Keratinocyte (primary cell): ENCODE data around the gene CHID1. TPM values are rescaled to one million over a fixed set of nuclear protein-coding genes. Genes with fewer than 3 reads are reported as not detected.

ENCODE experiments used
- DNase-seq: peaks from one replicate; pipeline ENCODE4 v3.0.0-alpha.2; 2011; ENCODE audit warnings: low read depth, missing footprints, low spot score
- FAIRE-seq: peaks from 2 replicates; lab custom pipeline; 2011; peaks lifted over from hg19 to GRCh38; lab: Jason Lieb, UNC
- H2AFZ ChIP-seq: 2 replicates; pipeline ENCODE4 v1.6.0; 2012; ENCODE audit warnings: low read length, control low read depth, inconsistent platforms; ENCODE audit not compliant: control insufficient read depth
- H3K27ac ChIP-seq: 2 replicates; pipeline ENCODE4 v1.5.1; 2011; ENCODE audit warnings: low read length; ENCODE audit not compliant: control insufficient read depth, insufficient read depth
- H3K27me3 ChIP-seq: 3 replicates; pipeline ENCODE4 v1.6.0; 2011; ENCODE audit warnings: low read length; ENCODE audit not compliant: control insufficient read depth, insufficient read depth; ENCODE audit errors: extremely low read depth
- H3K36me3 ChIP-seq, 2 experiments: 2 replicates in 1 of 2; 3 replicates in 1 of 2; pipeline ENCODE4 v1.5.1; 2011; ENCODE audit warnings: low read length in 2 of 2, mild to moderate bottlenecking in 1 of 2; ENCODE audit not compliant: control insufficient read depth in 2 of 2, insufficient read depth in 2 of 2; ENCODE audit errors: extremely low read depth in 1 of 2
- H3K4me1 ChIP-seq: 3 replicates; pipeline ENCODE4 v1.5.1; 2011; ENCODE audit warnings: low read length; ENCODE audit not compliant: control insufficient read depth, insufficient read depth; ENCODE audit errors: extremely low read depth
- H3K4me2 ChIP-seq: 3 replicates; pipeline ENCODE4 v1.6.0; 2011; ENCODE audit warnings: low read depth, low read length; ENCODE audit not compliant: control insufficient read depth, insufficient read depth; ENCODE audit errors: extremely low read depth
- H3K4me3 ChIP-seq, 3 experiments: fragments of 200-600 bp in 1 of 3; sonication (generic) in 1 of 3; 2 replicates in 2 of 3; 3 replicates in 1 of 3; pipeline ENCODE4 v1.5.1; 2011 to 2016; ENCODE audit warnings: low read length in 3 of 3, mild to moderate bottlenecking in 3 of 3, control low read depth in 2 of 3, inconsistent platforms in 1 of 3, low read depth in 1 of 3, mixed read lengths in 1 of 3, mixed run types in 1 of 3, moderate library complexity in 1 of 3; ENCODE audit not compliant: control insufficient read depth in 2 of 3, insufficient read depth in 2 of 3; ENCODE audit errors: extremely low read depth in 1 of 3
- H3K79me2 ChIP-seq: 2 replicates; pipeline ENCODE4 v1.6.0; 2012; ENCODE audit warnings: low read length; ENCODE audit not compliant: control insufficient read depth, insufficient read depth
- H3K9ac ChIP-seq: 3 replicates; pipeline ENCODE4 v1.6.0; 2011; ENCODE audit warnings: low read length; ENCODE audit not compliant: control insufficient read depth, insufficient read depth; ENCODE audit errors: extremely low read depth
- H3K9me1 ChIP-seq: 3 replicates; pipeline ENCODE4 v1.6.0; 2011; ENCODE audit warnings: low read length; ENCODE audit not compliant: control insufficient read depth, insufficient read depth; ENCODE audit errors: extremely low read depth
- H3K9me3 ChIP-seq: 2 replicates; pipeline ENCODE4 v1.5.1; 2012; ENCODE audit warnings: low read depth, low read length; ENCODE audit not compliant: control insufficient read depth
- H4K20me1 ChIP-seq: 3 replicates; pipeline ENCODE4 v1.6.0; 2011; ENCODE audit warnings: low read length; ENCODE audit not compliant: control insufficient read depth, insufficient read depth; ENCODE audit errors: extremely low read depth
- EZH2 ChIP-seq: IDR thresholded peaks from one replicate; pipeline ENCODE4 v1.6.1; 2012; ENCODE audit warnings: inconsistent platforms, mild to moderate bottlenecking, low read length, moderate library complexity
- dilution Hi-C: fragments of 300-500 bp; cut with MboI; formaldehyde crosslinking; loops from one replicate; pipeline ENCODE4 v1.7.0; 2020; ENCODE audit warnings: low sequenced_read_pairs; ENCODE audit not compliant: extremely low pct_ligation_motif_present
- polyA plus RNA-seq, 5 experiments: library from polyadenylated mRNA; depleted of rRNA in 3 of 5; stranded (reverse) in 3 of 5; stranded (forward) in 1 of 5; unstranded in 1 of 5; fragments of >200 nt; gene quantifications; 1 replicate in 1 of 5; 2 replicates in 3 of 5; 3 replicates in 1 of 5; pipeline versions ENCODE4 v1.2.1 to v1.2.3, GENCODE V29; 2011 to 2012; ENCODE audit warnings: missing spikeins in 2 of 5, low read depth in 1 of 5, low replicate concordance in 1 of 5
- TF ChIP-seq, protein P1 (sequence below), 3 experiments: IDR thresholded peaks in 1 of 3; conservative IDR thresholded peaks in 1 of 3; optimal IDR thresholded peaks in 1 of 3; 2 replicates in 2 of 3; 3 replicates in 1 of 3; pipeline versions ENCODE3 to v1.5.1; 2011; ENCODE audit warnings: low read length in 3 of 3, mild to moderate bottlenecking in 3 of 3, moderate library complexity in 2 of 3, control low read depth in 1 of 3, inconsistent platforms in 1 of 3; ENCODE audit not compliant: insufficient read depth in 2 of 3; ENCODE audit errors: extremely low read depth in 1 of 3

The CHID1 gene
- polyA plus RNA-seq, 1 donor (not counting 4 experiments of a cell fraction or from before 2014, with no cell fraction given) = 23.0 TPM

DNA sequence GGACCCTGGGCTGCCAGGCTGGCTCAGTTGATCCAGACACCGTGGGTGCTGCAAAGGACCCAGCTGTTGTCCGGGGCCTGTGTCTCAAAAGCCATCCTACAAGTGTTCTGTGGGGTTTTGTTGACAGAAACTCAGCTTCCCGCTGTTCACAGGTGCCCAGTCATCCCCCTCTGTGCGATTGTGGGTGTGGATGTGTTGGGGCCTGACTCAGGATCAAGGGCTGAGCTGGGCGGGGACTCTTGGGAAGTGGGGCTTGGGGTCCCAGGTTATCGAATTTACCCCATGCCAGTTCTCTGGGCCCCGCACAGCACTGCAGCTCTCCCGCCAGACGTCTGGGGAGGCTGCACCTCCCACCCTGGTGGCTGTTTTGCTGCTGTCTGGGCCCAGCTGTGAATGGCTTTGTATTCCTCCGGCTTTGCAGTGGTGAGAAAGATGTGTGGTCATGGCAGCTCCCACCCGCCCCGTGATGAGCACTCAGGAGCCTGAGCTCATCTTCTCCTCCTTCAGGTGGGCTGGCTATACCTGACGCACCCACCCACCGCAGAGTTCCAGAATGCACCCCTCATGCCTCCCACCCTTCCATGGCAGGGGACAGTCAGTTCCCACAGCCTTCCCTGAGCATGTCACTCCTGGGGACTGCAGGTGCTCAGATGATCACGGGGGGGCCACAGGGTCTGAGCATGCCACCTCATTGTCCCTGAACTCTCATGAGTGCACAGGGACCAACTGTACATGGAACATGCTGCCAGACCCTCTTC, 11.5 kb upstream of the CHID1 start:
- Histone ChIP-seq H3K36me3 (peaks cover 2 to 3% of the 10 kb centered on the region in 2 experiments), H2AFZ (no peak overlapping the region), H3K9me1 (no peaks in the 10 kb centered on the region), H3K9me3 (no peaks in the 10 kb centered on the region), H3K27ac (no peak overlapping the region), H3K79me2 (peaks cover 7% of the 10 kb centered on the region), H3K4me1 (peaks cover 6% of the 10 kb centered on the region), H3K9ac (no peak overlapping the region), H3K4me3 (no peak overlapping the region), H4K20me1 (no peaks in the 10 kb centered on the region), H3K27me3 (no peaks in the 10 kb centered on the region), H3K4me2 (no peak overlapping the region)
- TF ChIP-seq EZH2 = no peak
- TF ChIP-seq, protein P1, sequence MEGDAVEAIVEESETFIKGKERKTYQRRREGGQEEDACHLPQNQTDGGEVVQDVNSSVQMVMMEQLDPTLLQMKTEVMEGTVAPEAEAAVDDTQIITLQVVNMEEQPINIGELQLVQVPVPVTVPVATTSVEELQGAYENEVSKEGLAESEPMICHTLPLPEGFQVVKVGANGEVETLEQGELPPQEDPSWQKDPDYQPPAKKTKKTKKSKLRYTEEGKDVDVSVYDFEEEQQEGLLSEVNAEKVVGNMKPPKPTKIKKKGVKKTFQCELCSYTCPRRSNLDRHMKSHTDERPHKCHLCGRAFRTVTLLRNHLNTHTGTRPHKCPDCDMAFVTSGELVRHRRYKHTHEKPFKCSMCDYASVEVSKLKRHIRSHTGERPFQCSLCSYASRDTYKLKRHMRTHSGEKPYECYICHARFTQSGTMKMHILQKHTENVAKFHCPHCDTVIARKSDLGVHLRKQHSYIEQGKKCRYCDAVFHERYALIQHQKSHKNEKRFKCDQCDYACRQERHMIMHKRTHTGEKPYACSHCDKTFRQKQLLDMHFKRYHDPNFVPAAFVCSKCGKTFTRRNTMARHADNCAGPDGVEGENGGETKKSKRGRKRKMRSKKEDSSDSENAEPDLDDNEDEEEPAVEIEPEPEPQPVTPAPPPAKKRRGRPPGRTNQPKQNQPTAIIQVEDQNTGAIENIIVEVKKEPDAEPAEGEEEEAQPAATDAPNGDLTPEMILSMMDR (optimal IDR thresholded peaks at IDR 0.05 in 1 of 3, IDR thresholded peaks at IDR 0.05 in 1 of 3, conservative IDR thresholded peaks at IDR 0.05 in 1 of 3; ENCODE audit: extremely low read depth in 1 of 3, insufficient read depth in 2 of 3, low read length in 3 of 3) = no peak
- no peak for DNase-seq
- FAIRE-seq = no peak
- dilution Hi-C loops = no loop called here

DNA sequence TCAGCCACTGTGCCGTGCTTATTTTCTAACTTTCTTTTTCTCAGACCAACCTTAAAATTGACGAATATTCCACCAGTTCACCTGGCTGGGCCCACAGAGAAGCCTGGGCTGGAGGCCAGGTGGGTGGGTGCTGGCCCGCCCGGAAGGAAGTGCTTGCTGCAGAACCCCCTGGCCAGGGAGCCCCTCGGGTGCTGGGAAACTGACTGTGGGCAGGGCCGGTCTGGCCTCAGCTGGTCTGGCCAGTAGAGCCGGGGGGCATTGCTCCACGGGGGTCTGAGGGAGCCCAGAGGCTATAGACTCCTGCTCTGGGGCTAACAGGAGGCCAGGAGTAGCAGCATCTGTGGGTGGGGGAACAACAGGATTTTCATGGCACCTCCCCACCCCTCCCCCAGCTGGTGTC, 6.8 kb upstream of the CHID1 start:
- no peaks in the 10 kb centered on the region for H3K9me3 ChIP-seq
- no peak overlapping the region for H3K27ac ChIP-seq
- no peaks in the 10 kb centered on the region for H3K9me1 ChIP-seq
- no peaks in the 10 kb centered on the region for H3K36me3 ChIP-seq
- no peaks in the 10 kb centered on the region for H3K79me2 ChIP-seq
- H3K4me1 ChIP-seq = no peaks in the 10 kb centered on the region
- H2AFZ ChIP-seq = no peak overlapping the region
- no peaks in the 10 kb centered on the region for H3K27me3 ChIP-seq
- dilution Hi-C loops = no loop called here
- H3K4me3 ChIP-seq = no peak overlapping the region
- H3K4me2 ChIP-seq = no peak overlapping the region
- no peak overlapping the region for H3K9ac ChIP-seq
- DNase-seq (no peak), FAIRE-seq (no peak)
- H4K20me1 ChIP-seq = no peaks in the 10 kb centered on the region
- no peak for TF ChIP-seq EZH2
- TF ChIP-seq, protein P1 (optimal IDR thresholded peaks at IDR 0.05 in 1 of 3, IDR thresholded peaks at IDR 0.05 in 1 of 3, conservative IDR thresholded peaks at IDR 0.05 in 1 of 3; ENCODE audit: extremely low read depth in 1 of 3, insufficient read depth in 2 of 3, low read length in 3 of 3) = no peak
